Stimulated activated CD4-positive, alpha-beta T cell treated with anti-CD3 and anti-CD28 coated beads, TNF-alpha, amount 100 ng/mL, for 24 hours (primary cell): Measurements from ENCODE around the gene FAIM2.

Experiments
- DNase-seq, 3 experiments: peaks; one replicate each; pipeline ENCODE4 v3.0.0-alpha.2; 2020; ENCODE audit warnings: low read depth in 3 of 3

Gene FAIM2

GRCh38 chr12:49903700-49904423, at the start of gene FAIM2:
FAIM2 (minus strand) TSS chr12:49903900; CDS start chr12:49903792, 108 bp downstream.
- DNase-seq, result peak; percentile 4 to 49 (median 19)

- no peak for DNase-seq
These were observed 49.5 kb upstream of the FAIM2 start for GRCh38 chr12:49953151-49953550.

- DNase-seq, result no peak
These were observed 48.8 kb upstream of the FAIM2 start for GRCh38 chr12:49952391-49953055.

- DNase-seq, result no peak
These were observed 47.9 kb upstream of the FAIM2 start for GRCh38 chr12:49951411-49952240.

- no peak for DNase-seq
These were observed 46.9 kb upstream of the FAIM2 start, which contains the start of gene AQP2 for GRCh38 chr12:49950273-49951251. AQP2 (plus strand) TSS chr12:49950737; CDS start chr12:49950831, 94 bp downstream.

GRCh38 chr12:49949866-49950265, 46.2 kb upstream of the FAIM2 start:
- DNase-seq, result no peak

GRCh38 chr12:49948866-49949845, 45.5 kb upstream of the FAIM2 start:
- DNase-seq, result no peak

GRCh38 chr12:49947593-49948226, 44.0 kb upstream of the FAIM2 start:
- DNase-seq, result no peak

- DNase-seq, result no peak
These were observed 42.8 kb upstream of the FAIM2 start for GRCh38 chr12:49946497-49946896.

- DNase-seq, result no peak
These were observed 42.4 kb upstream of the FAIM2 start for GRCh38 chr12:49946086-49946485.

GRCh38 chr12:49945394-49946080, 41.8 kb upstream of the FAIM2 start:
- DNase-seq, result peak; percentile 75 to 92 (median 77)

GRCh38 chr12:49944718-49945117, 41.0 kb upstream of the FAIM2 start:
- DNase-seq, result no peak

- no peak for DNase-seq
These were observed 40.3 kb upstream of the FAIM2 start for GRCh38 chr12:49944046-49944445.

GRCh38 chr12:49943625-49943960, 39.9 kb upstream of the FAIM2 start:
- DNase-seq, result no peak

- no peak for DNase-seq
These were observed 39.4 kb upstream of the FAIM2 start for GRCh38 chr12:49942921-49943624.

- no peak for DNase-seq
These were observed 38.8 kb upstream of the FAIM2 start for GRCh38 chr12:49942512-49942893.

GRCh38 chr12:49941556-49942511, 38.1 kb upstream of the FAIM2 start:
- no peak for DNase-seq
